Ascending aorta (tissue), 2 donors: ENCODE measurements around the gene PARN. TPM values are rescaled to one million over a fixed set of nuclear protein-coding genes. Genes with fewer than 3 reads are reported as not detected.
A peak's percentile ranks its signal among the peaks of the same experiment; 100 is the strongest.

Experiments
- DNase-seq, 2 donors: peaks; one replicate each; pipeline ENCODE4 v3.0.0-alpha.2; 2019; ENCODE audit warnings: low spot score in 2 of 2
- H3K27ac ChIP-seq, 2 donors: fragments of 200-600 bp; sonication (generic); one replicate each; pipeline ENCODE4 v1.5.1; 2016 to 2017; ENCODE audit warnings: mild to moderate bottlenecking in 1 of 2
- H3K27me3 ChIP-seq: fragments of 200-600 bp; sonication (generic); one replicate; pipeline ENCODE4 v1.5.1; 2017
- H3K36me3 ChIP-seq, 2 donors: fragments of 200-600 bp; sonication (generic); one replicate each; pipeline ENCODE4 v1.5.1; 2016
- H3K4me1 ChIP-seq, 2 donors: fragments of 200-600 bp; sonication (generic); one replicate each; pipeline ENCODE4 v1.5.1; 2016 to 2017; ENCODE audit warnings: mild to moderate bottlenecking in 1 of 2
- H3K4me3 ChIP-seq, 2 donors: fragments of 200-600 bp; sonication (generic); one replicate each; pipeline ENCODE4 v1.5.1; 2016 to 2017; ENCODE audit warnings: mild to moderate bottlenecking in 1 of 2
- H3K9me3 ChIP-seq, 2 donors: fragments of 200-600 bp; sonication (generic); one replicate each; pipeline ENCODE4 v1.5.1; 2016
- intact Hi-C: fragments of 100-400 bp; cut with DNase I; formaldehyde crosslinking; loops from one replicate; pipeline ENCODE4 v1.15.1; 2023
- total RNA-seq: library from RNA; depleted of rRNA; stranded (reverse); fragments of >200 nt; gene quantifications from one replicate; pipeline ENCODE4 v1.1.0, GENCODE V29; 2016
- TF ChIP-seq, protein P1 (sequence below), 3 experiments: fragments of 200-600 bp in 2 of 3; fragments of 450-650 bp in 1 of 3; sonication (generic) in 2 of 3; IDR thresholded peaks; one replicate each; pipeline ENCODE4 v1.5.1; 2016 to 2019; ENCODE audit warnings: antibody characterized with exemption in 3 of 3, mild to moderate bottlenecking in 1 of 3, moderate library complexity in 1 of 3

Gene PARN
- total RNA-seq, 1 donor from 2014 or later, result 3.8 TPM

DNA sequence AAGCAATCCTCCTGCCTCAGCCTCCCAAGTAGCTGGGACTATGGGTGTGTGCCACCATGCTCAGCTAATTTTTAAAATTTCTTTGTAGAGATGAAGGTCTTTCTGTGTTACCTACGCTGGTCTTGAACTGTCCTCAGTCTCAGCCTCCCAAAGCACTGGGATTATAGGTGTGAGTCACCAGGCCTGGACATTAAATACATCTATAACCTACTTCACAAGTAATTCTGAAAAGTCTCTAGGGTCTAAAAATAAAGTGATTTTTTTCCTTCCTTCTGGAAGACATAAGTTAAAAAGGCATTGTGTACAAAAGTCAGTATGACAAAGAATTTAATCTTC, 118.3 kb downstream of the PARN start:
- no peaks in the 10 kb centered on the region for H3K9me3 ChIP-seq
- intact Hi-C loops, result no loop called here
- H3K27ac ChIP-seq, result no peak overlapping the region
- no peaks in the 10 kb centered on the region for H3K27me3 ChIP-seq
- H3K36me3 ChIP-seq, result no peaks in the 10 kb centered on the region
- TF ChIP-seq, protein P1, sequence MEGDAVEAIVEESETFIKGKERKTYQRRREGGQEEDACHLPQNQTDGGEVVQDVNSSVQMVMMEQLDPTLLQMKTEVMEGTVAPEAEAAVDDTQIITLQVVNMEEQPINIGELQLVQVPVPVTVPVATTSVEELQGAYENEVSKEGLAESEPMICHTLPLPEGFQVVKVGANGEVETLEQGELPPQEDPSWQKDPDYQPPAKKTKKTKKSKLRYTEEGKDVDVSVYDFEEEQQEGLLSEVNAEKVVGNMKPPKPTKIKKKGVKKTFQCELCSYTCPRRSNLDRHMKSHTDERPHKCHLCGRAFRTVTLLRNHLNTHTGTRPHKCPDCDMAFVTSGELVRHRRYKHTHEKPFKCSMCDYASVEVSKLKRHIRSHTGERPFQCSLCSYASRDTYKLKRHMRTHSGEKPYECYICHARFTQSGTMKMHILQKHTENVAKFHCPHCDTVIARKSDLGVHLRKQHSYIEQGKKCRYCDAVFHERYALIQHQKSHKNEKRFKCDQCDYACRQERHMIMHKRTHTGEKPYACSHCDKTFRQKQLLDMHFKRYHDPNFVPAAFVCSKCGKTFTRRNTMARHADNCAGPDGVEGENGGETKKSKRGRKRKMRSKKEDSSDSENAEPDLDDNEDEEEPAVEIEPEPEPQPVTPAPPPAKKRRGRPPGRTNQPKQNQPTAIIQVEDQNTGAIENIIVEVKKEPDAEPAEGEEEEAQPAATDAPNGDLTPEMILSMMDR (IDR thresholded peaks at IDR 0.05), result no peak
- no peak for DNase-seq
- no peaks in the 10 kb centered on the region for H3K4me1 ChIP-seq
- no peak overlapping the region for H3K4me3 ChIP-seq

GRCh38 chr16:14510939-14511799, 118.9 kb downstream of the PARN start:
- TF ChIP-seq, protein P1 (IDR thresholded peaks at IDR 0.05), result no peak
- no peaks in the 10 kb centered on the region for H3K4me1 ChIP-seq
- no peaks in the 10 kb centered on the region for H3K9me3 ChIP-seq
- no peaks in the 10 kb centered on the region for H3K36me3 ChIP-seq
- peak overlapping the region in 1 of 2 donors; percentile 19 for H3K27ac ChIP-seq
- DNase-seq, result no peak
- no peaks in the 10 kb centered on the region for H3K27me3 ChIP-seq
- no peak overlapping the region for H3K4me3 ChIP-seq
- intact Hi-C loops, result no loop called here

GRCh38 chr16:14510581-14510938, 119.5 kb downstream of the PARN start:
- Histone ChIP-seq H3K9me3 (no peaks in the 10 kb centered on the region), H3K36me3 (no peaks in the 10 kb centered on the region), H3K27ac (peak overlapping the region in 1 of 2 donors; percentile 19), H3K4me3 (no peak overlapping the region), H3K4me1 (no peaks in the 10 kb centered on the region), H3K27me3 (no peaks in the 10 kb centered on the region)
- DNase-seq, result no peak
- intact Hi-C loops, result no loop called here
- TF ChIP-seq, protein P1 (IDR thresholded peaks at IDR 0.05), result no peak

DNA sequence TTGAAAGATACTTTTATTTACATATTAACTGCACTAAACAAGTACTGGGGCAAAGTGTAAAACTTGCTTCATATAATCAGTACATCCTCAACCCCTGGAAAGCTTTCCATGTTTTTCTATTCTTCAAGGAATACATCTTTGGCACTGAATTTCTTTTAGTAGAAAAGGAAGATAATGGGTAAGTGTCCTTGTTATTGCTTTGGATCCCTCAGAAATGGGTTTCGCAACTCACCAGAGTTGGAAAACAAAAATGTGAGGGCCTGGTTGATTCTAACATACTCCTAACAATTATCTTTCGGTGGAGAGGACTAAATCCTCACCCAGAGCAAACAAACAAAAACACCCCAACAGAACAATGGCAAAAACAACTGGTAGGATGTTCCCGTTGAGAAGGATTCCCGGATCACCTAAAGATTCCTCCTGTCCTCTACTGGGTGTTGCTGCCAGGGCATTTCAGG, 120.4 kb downstream of the PARN start:
- TF ChIP-seq, protein P1 (IDR thresholded peaks at IDR 0.05), result no peak
- H3K27me3 ChIP-seq, result no peaks in the 10 kb centered on the region
- H3K4me3 ChIP-seq, result no peak overlapping the region
- no peaks in the 10 kb centered on the region for H3K4me1 ChIP-seq
- H3K27ac ChIP-seq, result no peak overlapping the region
- DNase-seq, result no peak
- no peaks in the 10 kb centered on the region for H3K9me3 ChIP-seq
- no peaks in the 10 kb centered on the region for H3K36me3 ChIP-seq
- intact Hi-C loops, result loop anchor here (10.0 kb wide), 1 partner anchor 595 kb away; no protein-coding TSS in a partner anchor

- no peaks in the 10 kb centered on the region for H3K36me3 ChIP-seq
- H3K27me3 ChIP-seq, result no peaks in the 10 kb centered on the region
- no peaks in the 10 kb centered on the region for H3K4me1 ChIP-seq
- TF ChIP-seq, protein P1 (IDR thresholded peaks at IDR 0.05), result no peak
- H3K9me3 ChIP-seq, result no peaks in the 10 kb centered on the region
- no peak for DNase-seq
- H3K27ac ChIP-seq, result no peak overlapping the region
- no peak overlapping the region for H3K4me3 ChIP-seq
- intact Hi-C loops, result loop anchor here (10.0 kb wide), 1 partner anchor 594 kb away; no protein-coding TSS in a partner anchor
Observed at GRCh38 chr16:14509055-14509454, 121.0 kb downstream of the PARN start.
